ENCODE data around the gene RYR1.

RYR1 gene

DNA sequence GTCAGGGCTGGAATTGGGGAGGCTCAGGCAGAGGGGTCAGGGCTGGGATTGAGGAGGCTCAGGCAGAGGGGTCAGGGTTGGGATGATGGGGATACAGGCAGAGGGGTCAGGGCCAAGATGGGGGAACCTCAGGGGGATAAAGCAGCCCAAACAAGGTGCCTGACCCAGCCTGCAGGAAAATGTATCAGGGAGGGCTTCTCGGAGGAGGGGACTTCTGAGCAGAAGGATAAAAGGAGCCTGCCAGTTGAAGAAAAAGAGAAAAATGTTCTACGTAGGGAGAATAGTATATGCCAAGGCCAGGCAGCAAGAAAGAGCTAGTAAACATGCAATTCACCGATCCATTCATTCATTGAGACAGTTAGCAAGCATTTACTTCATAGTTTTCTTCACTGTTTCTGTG, 99.4 kb downstream of the RYR1 start:
- TF ChIP-seq, protein P1, sequence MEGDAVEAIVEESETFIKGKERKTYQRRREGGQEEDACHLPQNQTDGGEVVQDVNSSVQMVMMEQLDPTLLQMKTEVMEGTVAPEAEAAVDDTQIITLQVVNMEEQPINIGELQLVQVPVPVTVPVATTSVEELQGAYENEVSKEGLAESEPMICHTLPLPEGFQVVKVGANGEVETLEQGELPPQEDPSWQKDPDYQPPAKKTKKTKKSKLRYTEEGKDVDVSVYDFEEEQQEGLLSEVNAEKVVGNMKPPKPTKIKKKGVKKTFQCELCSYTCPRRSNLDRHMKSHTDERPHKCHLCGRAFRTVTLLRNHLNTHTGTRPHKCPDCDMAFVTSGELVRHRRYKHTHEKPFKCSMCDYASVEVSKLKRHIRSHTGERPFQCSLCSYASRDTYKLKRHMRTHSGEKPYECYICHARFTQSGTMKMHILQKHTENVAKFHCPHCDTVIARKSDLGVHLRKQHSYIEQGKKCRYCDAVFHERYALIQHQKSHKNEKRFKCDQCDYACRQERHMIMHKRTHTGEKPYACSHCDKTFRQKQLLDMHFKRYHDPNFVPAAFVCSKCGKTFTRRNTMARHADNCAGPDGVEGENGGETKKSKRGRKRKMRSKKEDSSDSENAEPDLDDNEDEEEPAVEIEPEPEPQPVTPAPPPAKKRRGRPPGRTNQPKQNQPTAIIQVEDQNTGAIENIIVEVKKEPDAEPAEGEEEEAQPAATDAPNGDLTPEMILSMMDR (IDR thresholded peaks at IDR 0.05) = no peak
- no peaks in the 10 kb centered on the region for H3K4me1 ChIP-seq (ENCODE audit: control insufficient read depth in 1 of 2, insufficient read depth in 1 of 2, low read depth in 1 of 2, low read length in 1 of 2)
- no peaks in the 10 kb centered on the region for H3K36me3 ChIP-seq
- no peaks in the 10 kb centered on the region for H3K9me3 ChIP-seq
- H3K4me3 ChIP-seq (ENCODE audit: low read depth in 1 of 2, low read length in 1 of 2) = no peak overlapping the region
- H3K27me3 ChIP-seq = peaks cover 25% of the 10 kb centered on the region
- H3K27ac ChIP-seq = no peak overlapping the region

DNA sequence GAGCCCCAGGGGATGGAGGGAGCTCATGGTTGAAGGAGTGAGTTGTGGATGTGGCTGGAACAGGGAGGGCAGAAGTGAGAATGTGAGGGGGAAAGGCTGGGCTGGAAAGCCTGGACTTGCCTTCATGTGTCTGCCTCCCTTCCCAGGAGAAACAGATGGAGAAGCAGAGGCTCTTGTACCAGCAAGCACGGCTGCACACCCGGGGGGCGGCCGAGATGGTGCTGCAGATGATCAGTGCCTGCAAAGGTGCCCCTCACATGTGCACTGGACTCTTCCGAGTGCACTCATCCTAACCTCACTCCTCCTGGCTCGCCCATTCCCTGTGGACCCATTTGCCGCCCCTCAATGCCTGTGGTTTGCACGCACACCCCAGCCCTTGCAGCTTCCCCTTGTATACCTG, 101.1 kb downstream of the RYR1 start:
- Histone ChIP-seq H3K36me3 (no peaks in the 10 kb centered on the region), H3K4me1 (ENCODE audit: control insufficient read depth in 1 of 2, insufficient read depth in 1 of 2, low read depth in 1 of 2, low read length in 1 of 2) (no peaks in the 10 kb centered on the region), H3K27me3 (peaks cover 18% of the 10 kb centered on the region), H3K4me3 (ENCODE audit: low read depth in 1 of 2, low read length in 1 of 2) (no peak overlapping the region), H3K9me3 (no peaks in the 10 kb centered on the region), H3K27ac (no peak overlapping the region)
- TF ChIP-seq, protein P1 (IDR thresholded peaks at IDR 0.05) = no peak

DNA sequence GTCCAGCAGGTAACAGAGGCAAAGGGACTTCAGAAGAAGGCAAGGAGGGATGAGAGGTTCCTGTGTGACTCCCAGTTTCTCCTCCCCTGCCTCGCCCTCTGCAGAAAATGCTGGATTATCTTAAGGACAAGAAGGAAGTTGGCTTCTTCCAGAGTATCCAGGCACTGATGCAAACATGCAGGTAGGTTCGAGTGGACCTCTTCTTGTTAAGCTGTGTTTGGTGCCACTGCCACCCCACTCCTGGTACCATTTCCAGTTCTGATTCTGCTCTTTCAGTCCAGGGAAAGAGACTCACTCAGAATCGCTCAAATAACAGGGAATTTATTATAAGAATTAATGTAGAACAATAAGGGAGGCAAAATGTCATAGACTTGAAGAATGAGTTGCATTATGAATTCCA, 101.7 kb downstream of the RYR1 start:
- Histone ChIP-seq H3K4me1 (ENCODE audit: control insufficient read depth in 1 of 2, insufficient read depth in 1 of 2, low read depth in 1 of 2, low read length in 1 of 2) (no peaks in the 10 kb centered on the region), H3K27me3 (peaks cover 18% of the 10 kb centered on the region), H3K27ac (no peak overlapping the region), H3K4me3 (ENCODE audit: low read depth in 1 of 2, low read length in 1 of 2) (no peak overlapping the region), H3K36me3 (no peaks in the 10 kb centered on the region), H3K9me3 (no peaks in the 10 kb centered on the region)
- TF ChIP-seq, protein P1 (IDR thresholded peaks at IDR 0.05) = no peak

DNA sequence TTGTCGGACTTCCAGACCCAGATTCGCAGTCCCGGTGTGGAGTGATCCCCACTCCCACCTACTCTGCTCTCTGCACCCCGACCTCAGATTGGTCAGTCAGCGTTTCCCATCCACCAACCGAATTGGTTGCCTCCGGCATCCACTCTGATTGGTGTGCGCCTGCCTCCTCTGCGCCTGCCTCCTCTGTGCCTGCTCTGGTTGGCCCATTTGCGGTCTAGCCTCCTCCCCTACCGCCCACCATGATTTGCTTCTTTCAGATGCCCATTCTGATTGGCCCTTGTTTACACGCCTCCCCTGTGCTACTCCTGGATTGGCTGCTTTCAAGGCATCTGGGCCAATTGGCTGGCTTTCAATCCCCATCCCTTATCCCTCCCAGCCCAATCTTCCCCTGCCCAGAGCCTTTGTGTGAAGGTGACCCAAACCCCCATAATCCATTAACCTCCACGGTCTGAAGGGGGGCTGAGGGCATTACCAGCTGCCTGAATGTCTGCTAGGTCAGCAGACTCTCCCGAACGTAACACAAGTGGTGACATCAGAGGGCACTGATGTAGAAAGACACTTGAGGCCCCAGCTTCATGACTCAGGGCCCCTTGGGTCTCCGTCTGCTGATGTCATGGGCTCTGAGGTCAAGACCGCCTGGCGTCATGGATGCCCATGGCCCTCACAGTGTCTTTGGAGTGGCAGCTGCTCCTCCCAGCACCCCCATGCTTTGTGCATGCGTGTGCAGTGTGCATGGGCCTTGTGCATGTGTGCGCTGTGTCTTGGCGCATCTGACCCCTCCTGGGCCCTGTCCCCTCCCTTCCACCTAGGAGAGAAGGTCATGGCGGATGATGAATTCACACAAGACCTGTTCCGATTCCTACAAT, 103.8 kb downstream of the RYR1 start:
- Histone ChIP-seq H3K4me3 (ENCODE audit: low read depth in 1 of 2, low read length in 1 of 2) (no peak overlapping the region), H3K9me3 (no peaks in the 10 kb centered on the region), H3K27ac (no peak overlapping the region), H3K4me1 (ENCODE audit: control insufficient read depth in 1 of 2, insufficient read depth in 1 of 2, low read depth in 1 of 2, low read length in 1 of 2) (no peaks in the 10 kb centered on the region), H3K36me3 (no peaks in the 10 kb centered on the region), H3K27me3 (peaks cover 28% of the 10 kb centered on the region)
- TF ChIP-seq, protein P1 (IDR thresholded peaks at IDR 0.05) = no peak

DNA sequence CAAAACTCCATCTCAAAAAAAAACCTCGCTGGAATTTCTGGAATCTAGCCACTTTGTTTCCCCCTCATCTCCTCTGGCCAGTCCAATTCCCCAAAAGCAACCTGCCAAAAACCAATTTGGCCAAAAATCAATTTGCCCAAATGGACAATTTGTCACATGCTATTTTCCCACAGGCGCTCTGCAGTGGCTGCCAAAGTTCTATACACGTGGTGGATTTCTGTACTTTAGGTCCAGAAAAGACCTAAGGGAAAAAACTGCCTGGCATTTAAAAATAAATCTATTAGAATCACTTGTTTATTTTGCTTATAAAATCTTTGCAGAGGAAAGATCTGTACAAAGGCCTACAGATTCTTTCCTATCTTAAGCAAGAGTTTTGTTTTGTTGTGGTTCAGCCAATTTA, 104.9 kb downstream of the RYR1 start:
- peaks cover 28% of the 10 kb centered on the region for H3K27me3 ChIP-seq
- no peaks in the 10 kb centered on the region for H3K9me3 ChIP-seq
- H3K27ac ChIP-seq = no peak overlapping the region
- H3K4me3 ChIP-seq (ENCODE audit: low read depth in 1 of 2, low read length in 1 of 2) = no peak overlapping the region
- H3K4me1 ChIP-seq (ENCODE audit: control insufficient read depth in 1 of 2, insufficient read depth in 1 of 2, low read depth in 1 of 2, low read length in 1 of 2) = no peaks in the 10 kb centered on the region
- TF ChIP-seq, protein P1 (IDR thresholded peaks at IDR 0.05) = no peak
- H3K36me3 ChIP-seq = no peaks in the 10 kb centered on the region

Data from neutrophil (primary cell).